Parathyroid adenoma (tissue), 2 donors: Measurements from ENCODE around the gene BCDIN3D.

ENCODE experiments used
- H2AFZ ChIP-seq: fragments of 300-600 bp; sonication (generic); one replicate; pipeline ENCODE4 v1.7.0; 2017; ENCODE audit warnings: antibody characterized with exemption, mild to moderate bottlenecking
- H3K27ac ChIP-seq: fragments of 300-600 bp; sonication (generic); one replicate; pipeline ENCODE4 v1.7.0; 2017
- H3K27me3 ChIP-seq: fragments of 300-600 bp; sonication (generic); one replicate; pipeline ENCODE4 v1.7.0; 2017; ENCODE audit warnings: low read length; ENCODE audit not compliant: control insufficient read depth, insufficient read depth
- H3K36me3 ChIP-seq: fragments of 300-600 bp; sonication (generic); one replicate; pipeline ENCODE4 v1.7.0; 2017; ENCODE audit warnings: low read length; ENCODE audit not compliant: control insufficient read depth, insufficient read depth
- H3K4me1 ChIP-seq: fragments of 300-600 bp; sonication (generic); one replicate; pipeline ENCODE4 v1.7.0; 2017; ENCODE audit warnings: control low read depth
- H3K4me2 ChIP-seq: fragments of 300-600 bp; sonication (generic); one replicate; pipeline ENCODE4 v1.7.0; 2017; ENCODE audit warnings: low read length
- H3K4me3 ChIP-seq: fragments of 300-600 bp; sonication (generic); one replicate; pipeline ENCODE4 v1.7.0; 2017; ENCODE audit warnings: low read depth, low read length
- H3K79me2 ChIP-seq: fragments of 300-600 bp; sonication (generic); one replicate; pipeline ENCODE4 v1.7.0; 2017; ENCODE audit warnings: control low read depth
- H3K9ac ChIP-seq: fragments of 300-600 bp; sonication (generic); one replicate; pipeline ENCODE4 v1.7.0; 2017; ENCODE audit warnings: mild to moderate bottlenecking
- H3K9me3 ChIP-seq: fragments of 300-600 bp; sonication (generic); one replicate; pipeline ENCODE4 v1.7.0; 2017; ENCODE audit warnings: low read length; ENCODE audit not compliant: control insufficient read depth
- TF ChIP-seq, protein P1 (sequence below): fragments of 300-600 bp; sonication (generic); IDR thresholded peaks from one replicate; pipeline ENCODE4 v1.7.0; 2017; ENCODE audit warnings: antibody characterized with exemption, mild to moderate bottlenecking
- donor health status: primary hyperparathyroidism.

The BCDIN3D gene

GRCh38 chr12:49818241-49818895, 24.5 kb downstream of the BCDIN3D start:
- Histone ChIP-seq H3K4me3 (no peak overlapping the region), H3K79me2 (peaks cover 25% of the 10 kb centered on the region), H3K9me3 (no peaks in the 10 kb centered on the region), H3K4me2 (no peak overlapping the region), H3K27me3 (no peaks in the 10 kb centered on the region), H3K9ac (no peak overlapping the region), H3K4me1 (peaks cover 4% of the 10 kb centered on the region), H2AFZ (no peak overlapping the region), H3K27ac (no peak overlapping the region), H3K36me3 (no peaks in the 10 kb centered on the region)
- TF ChIP-seq, protein P1, sequence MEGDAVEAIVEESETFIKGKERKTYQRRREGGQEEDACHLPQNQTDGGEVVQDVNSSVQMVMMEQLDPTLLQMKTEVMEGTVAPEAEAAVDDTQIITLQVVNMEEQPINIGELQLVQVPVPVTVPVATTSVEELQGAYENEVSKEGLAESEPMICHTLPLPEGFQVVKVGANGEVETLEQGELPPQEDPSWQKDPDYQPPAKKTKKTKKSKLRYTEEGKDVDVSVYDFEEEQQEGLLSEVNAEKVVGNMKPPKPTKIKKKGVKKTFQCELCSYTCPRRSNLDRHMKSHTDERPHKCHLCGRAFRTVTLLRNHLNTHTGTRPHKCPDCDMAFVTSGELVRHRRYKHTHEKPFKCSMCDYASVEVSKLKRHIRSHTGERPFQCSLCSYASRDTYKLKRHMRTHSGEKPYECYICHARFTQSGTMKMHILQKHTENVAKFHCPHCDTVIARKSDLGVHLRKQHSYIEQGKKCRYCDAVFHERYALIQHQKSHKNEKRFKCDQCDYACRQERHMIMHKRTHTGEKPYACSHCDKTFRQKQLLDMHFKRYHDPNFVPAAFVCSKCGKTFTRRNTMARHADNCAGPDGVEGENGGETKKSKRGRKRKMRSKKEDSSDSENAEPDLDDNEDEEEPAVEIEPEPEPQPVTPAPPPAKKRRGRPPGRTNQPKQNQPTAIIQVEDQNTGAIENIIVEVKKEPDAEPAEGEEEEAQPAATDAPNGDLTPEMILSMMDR = no peak

DNA sequence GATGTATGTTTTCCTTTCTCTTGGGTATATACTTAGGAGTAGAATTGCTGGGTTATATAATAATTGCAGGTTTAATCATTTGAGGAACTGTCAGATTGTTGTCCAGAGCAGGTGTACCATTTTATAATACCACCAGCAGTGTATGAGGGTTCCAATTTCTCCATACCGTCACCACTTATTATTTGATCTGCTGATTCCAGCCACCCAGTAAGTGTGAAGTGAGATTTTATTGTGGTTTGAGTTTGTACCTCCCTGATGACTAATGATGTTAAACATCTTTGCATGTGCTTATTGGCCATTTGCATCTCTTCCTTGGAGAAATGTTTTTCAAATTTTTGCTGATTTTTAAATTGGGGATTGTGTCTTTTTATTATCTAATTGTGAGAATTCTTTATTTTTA, 29.8 kb downstream of the BCDIN3D start:
- Histone ChIP-seq H3K79me2 (peaks cover 14% of the 10 kb centered on the region), H3K27me3 (no peaks in the 10 kb centered on the region), H3K27ac (no peak overlapping the region), H2AFZ (no peak overlapping the region), H3K9me3 (no peaks in the 10 kb centered on the region), H3K4me3 (no peak overlapping the region), H3K36me3 (no peaks in the 10 kb centered on the region), H3K4me1 (no peaks in the 10 kb centered on the region), H3K9ac (no peak overlapping the region), H3K4me2 (no peak overlapping the region)
- TF ChIP-seq, protein P1 = no peak

DNA sequence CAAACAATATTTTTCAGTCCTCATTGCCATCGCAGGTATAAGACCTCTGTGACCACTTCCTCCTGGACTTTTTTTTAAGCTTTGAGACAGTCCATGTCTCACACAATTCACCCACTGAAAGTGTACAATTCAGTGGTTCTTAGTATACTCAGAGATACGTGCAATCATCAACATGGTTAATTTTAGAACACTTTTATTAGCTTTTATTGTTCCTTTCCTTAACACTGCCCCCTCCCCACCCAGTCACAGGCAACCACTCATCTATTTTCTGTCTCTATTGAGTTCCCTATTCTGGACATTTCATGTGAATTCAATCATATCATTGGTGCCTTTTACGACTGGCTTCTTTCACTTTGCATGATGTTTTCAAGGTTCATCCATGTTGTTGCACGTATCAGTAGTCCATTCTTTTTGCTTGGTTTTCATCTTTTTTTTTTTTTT, 30.9 kb downstream of the BCDIN3D start:
- no peaks in the 10 kb centered on the region for H3K36me3 ChIP-seq
- no peak overlapping the region for H3K4me3 ChIP-seq
- H3K4me1 ChIP-seq = no peaks in the 10 kb centered on the region
- no peaks in the 10 kb centered on the region for H3K27me3 ChIP-seq
- TF ChIP-seq, protein P1 = no peak
- H3K4me2 ChIP-seq = no peak overlapping the region
- H3K79me2 ChIP-seq = peaks cover 14% of the 10 kb centered on the region
- H3K9ac ChIP-seq = no peak overlapping the region
- no peak overlapping the region for H2AFZ ChIP-seq
- no peak overlapping the region for H3K27ac ChIP-seq
- H3K9me3 ChIP-seq = no peaks in the 10 kb centered on the region

DNA sequence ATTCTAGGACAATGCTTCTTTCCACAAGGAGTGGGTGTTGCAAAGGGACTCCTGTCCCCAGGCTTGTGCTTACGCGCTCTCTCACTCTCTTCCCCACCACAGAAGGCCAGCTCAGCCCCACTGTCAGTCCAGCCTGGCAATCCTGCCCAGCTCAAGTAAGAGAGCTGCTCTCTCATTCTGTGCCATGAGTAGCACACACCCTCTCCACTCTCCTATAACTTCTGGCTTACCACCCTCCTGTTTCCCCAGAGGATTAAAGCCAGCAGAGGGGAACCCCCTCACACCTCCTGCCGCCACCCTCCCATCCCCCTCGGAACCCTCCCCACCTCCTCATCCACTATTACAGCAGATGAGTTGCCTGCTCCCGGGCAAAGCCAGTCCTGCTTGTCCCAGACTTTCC, 31.8 kb downstream of the BCDIN3D start:
- H3K4me2 ChIP-seq = no peak overlapping the region
- H3K27ac ChIP-seq = no peak overlapping the region
- H3K36me3 ChIP-seq = no peaks in the 10 kb centered on the region
- H3K27me3 ChIP-seq = no peaks in the 10 kb centered on the region
- H3K9ac ChIP-seq = no peak overlapping the region
- H3K4me3 ChIP-seq = no peak overlapping the region
- no peaks in the 10 kb centered on the region for H3K9me3 ChIP-seq
- H2AFZ ChIP-seq = no peak overlapping the region
- peaks cover 14% of the 10 kb centered on the region for H3K79me2 ChIP-seq
- no peaks in the 10 kb centered on the region for H3K4me1 ChIP-seq
- TF ChIP-seq, protein P1 = no peak

DNA sequence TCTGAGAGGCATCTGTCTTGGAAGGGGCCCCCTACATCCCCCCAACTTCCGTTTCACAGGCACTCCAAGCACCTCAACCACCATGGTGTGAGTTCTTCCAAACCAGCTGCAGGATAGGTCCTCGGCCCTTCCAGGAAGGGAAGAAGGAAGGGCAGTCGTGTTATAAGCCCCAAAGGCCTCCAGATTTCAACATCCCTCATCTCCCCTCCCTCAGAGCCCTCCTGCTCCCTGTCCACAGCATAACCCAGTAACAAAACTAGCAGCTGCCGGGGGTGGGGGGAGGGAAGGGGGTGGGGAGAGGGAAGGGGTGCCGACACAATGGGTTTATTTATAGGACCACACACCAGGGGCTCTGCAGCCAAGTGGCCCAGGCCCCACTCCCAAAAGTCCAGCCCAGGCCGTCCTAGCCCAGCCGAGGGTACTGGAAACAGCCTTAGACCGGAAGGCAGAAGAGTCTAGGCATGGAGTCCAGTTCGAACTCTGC, 33.0 kb downstream of the BCDIN3D start:
- TF ChIP-seq, protein P1 = no peak
- no peak overlapping the region for H3K27ac ChIP-seq
- peaks cover 14% of the 10 kb centered on the region for H3K79me2 ChIP-seq
- no peak overlapping the region for H3K9ac ChIP-seq
- H3K36me3 ChIP-seq = no peaks in the 10 kb centered on the region
- H2AFZ ChIP-seq = no peak overlapping the region
- no peak overlapping the region for H3K4me2 ChIP-seq
- H3K4me3 ChIP-seq = no peak overlapping the region
- H3K27me3 ChIP-seq = no peaks in the 10 kb centered on the region
- no peaks in the 10 kb centered on the region for H3K9me3 ChIP-seq
- H3K4me1 ChIP-seq = no peaks in the 10 kb centered on the region
